ES-I3 (cell line): Measurements from ENCODE around the gene SIGMAR1.

Experiments used
- H3K36me3 ChIP-seq: 2 replicates; pipeline ENCODE4 v1.6.1; 2013; ENCODE audit warnings: mild to moderate bottlenecking, low read length, control low read depth, moderate library complexity; ENCODE audit not compliant: insufficient read depth
- H3K4me1 ChIP-seq: 2 replicates; pipeline ENCODE4 v1.6.1; 2013; ENCODE audit warnings: mild to moderate bottlenecking, control low read depth, low read length; ENCODE audit not compliant: insufficient read depth
- H3K9ac ChIP-seq: 2 replicates; pipeline ENCODE4 v1.6.1; 2013; ENCODE audit warnings: low read depth, mild to moderate bottlenecking, low read length, moderate library complexity
- H3K9me3 ChIP-seq: 2 replicates; pipeline ENCODE4 v1.6.1; 2013; ENCODE audit warnings: mild to moderate bottlenecking, low read length, moderate library complexity; ENCODE audit not compliant: control insufficient read depth, insufficient read depth

The SIGMAR1 gene

DNA sequence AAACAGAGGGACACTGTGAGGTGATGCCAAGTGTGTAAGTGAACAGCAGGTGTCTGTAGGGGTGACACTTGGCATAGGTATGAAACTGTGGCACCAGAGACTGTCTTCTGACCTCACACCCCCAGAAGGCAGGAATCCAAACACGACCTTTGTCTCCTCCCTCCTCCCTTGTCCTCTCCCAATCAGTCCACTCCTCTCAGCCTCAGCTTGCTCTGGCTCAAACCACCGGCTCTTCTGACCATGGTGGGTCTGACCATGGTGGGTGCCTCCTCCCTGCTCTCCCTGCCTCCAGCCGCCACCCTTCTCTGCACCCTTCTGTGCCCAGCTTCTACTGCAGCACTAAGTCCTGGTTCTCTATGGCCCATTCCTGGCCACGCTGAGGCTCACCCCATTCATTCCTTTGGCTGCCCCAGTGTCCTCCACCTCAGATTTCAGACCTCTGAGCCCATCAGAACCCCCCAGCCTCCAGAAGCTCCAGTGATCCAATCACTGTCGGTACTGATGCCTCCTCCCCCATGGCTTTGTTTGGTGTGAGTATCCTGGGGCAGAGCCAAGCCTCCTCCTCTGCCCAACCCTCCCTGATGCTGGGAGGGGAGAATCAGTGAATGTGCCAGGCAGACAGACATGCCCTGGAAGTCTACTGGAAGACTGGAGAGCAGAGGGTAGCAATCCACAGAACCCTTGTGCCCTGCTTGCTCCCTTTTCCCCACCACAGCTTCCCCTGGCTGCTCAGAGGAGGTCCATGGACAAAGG is 7.0 kb downstream of the SIGMAR1 start:
- Histone ChIP-seq H3K4me1 (peaks cover 12% of the 10 kb centered on the region), H3K9me3 (no peaks in the 10 kb centered on the region), H3K36me3 (no peaks in the 10 kb centered on the region), H3K9ac (no peak overlapping the region)

DNA sequence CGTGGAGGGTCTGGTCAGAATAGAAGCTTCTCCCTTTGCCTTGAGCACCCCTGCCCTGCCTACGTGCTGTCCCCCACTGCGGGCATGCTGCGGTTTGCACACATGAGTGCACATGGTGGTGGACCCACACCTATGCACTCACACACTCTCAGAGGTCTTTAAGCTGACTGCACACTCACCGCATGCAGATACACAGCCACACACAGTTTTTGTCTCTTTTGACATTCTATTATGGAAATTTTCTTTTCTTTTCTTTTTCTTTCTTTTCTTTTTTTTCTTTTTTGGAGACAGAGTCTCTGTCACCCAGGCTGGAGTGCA is 8.1 kb downstream of the SIGMAR1 start:
- Histone ChIP-seq H3K9me3 (no peaks in the 10 kb centered on the region), H3K4me1 (peaks cover 12% of the 10 kb centered on the region), H3K36me3 (no peaks in the 10 kb centered on the region), H3K9ac (peak overlapping the region; percentile 39; the same call in 1 of the 2 replicates)

DNA sequence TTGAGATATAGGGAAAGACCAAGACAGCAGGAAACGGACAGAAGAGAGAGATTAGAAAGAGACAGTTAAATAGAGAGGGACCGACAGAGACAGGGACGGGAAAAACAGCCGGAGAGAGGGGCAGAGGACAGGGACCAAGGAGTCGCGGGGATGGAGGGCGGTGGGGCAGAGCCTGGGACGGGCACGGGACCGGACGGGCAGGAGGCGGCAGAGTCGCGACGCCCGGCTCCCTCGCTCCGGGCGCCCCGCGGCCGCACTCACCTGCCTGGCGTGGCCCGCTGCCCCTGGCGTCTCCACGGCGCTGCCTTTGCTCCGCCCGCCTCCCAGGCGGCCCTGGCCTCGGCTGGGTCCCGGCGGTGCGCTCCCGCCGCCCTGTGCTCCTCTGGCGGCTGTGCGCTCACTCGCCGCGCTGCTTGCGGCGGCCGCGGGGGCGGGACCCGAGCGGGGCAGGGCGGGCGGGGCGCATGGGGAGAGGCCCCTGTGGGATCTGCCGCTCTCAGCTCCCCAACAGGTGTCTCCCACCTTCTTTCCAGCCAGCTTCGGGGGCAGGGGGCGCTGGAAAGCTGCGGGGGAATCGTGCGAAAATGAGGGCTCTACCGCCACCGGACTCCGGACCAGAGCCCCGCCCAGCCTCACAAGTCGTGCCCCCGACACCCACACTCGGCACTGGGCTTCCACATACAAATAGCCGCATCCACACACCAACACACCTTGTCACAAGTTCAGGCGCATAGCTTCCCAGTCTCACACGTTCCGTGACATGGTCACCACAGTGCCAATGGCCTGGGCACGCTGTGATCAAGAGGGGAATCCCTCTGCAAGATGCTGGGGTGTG is 8.7 kb downstream of the SIGMAR1 start, which contains the start of gene ARID3C:
TSS of gene ARID3C (minus strand) at position 411 of the 835 bp plus-strand sequence. CDS start 1,052 bp downstream, outside the sequence.
- Histone ChIP-seq H3K4me1 (peaks cover 12% of the 10 kb centered on the region), H3K36me3 (no peaks in the 10 kb centered on the region), H3K9me3 (no peaks in the 10 kb centered on the region), H3K9ac (peak within 1 kb of the TSS; percentile 39; the same call in 1 of the 2 replicates)

DNA sequence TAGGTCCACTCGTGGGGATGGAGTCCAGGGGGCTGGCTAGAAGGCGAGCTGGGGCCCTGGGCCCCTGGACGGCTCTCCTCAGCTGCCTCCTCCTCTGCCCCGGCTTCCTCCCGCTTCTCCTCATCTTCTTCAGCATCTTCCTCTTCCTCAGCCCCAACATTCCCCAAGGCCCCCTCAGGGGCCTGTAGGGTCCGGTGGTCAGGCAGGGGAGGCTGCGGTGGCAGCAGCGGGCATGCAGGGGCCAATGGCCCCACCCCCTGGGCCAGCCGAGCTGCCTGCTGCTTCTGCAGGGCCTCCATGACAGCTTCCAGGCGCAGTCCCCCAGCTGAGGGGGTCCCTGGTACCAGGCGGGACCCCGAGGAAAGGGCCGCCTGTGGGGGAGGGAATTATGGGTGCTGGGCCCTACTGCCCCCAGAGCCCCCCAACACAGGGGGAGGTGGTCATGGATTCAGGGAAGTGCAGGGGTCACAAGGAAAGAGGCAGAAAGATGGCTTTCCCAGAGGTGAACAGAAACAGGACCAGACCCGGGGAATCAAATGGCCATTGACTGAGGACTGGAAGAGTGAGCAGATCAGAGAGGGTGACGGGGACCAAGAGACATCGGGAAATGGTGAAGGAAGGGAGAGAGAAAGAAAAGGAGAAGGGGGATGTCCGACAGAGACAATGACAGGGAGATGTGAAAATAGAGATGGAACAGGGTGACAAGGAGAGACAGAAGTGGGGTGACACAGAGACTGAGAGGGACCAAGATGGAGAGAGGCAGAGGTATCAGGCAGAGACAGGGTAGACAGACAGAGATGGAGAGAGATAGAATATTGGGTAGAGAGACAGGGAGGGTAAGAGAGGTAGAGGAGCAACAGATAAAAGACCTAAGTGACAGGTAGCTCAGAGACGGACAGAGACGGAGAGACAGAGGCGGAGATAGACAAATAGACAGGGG is 9.6 kb downstream of the SIGMAR1 start:
- peak overlapping the region; percentile 39; the same call in 1 of the 2 replicates for H3K9ac ChIP-seq
- H3K36me3 ChIP-seq: no peaks in the 10 kb centered on the region
- H3K9me3 ChIP-seq: no peaks in the 10 kb centered on the region
- peaks cover 4% of the 10 kb centered on the region for H3K4me1 ChIP-seq

DNA sequence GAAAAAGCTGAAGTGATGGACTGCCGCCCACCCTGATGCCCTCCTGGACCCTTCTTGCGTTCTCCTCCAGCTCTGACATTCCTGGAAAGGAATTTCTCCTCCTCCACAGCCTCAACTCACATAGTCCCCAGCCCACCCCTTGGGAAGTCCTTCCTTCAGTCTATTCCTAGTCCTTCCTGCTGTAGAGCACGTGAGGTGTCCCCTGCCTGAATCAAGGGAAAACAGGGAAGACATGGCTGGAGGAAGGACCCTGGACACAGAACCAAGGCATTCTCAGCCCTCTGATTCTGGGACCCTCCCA is 12.5 kb downstream of the SIGMAR1 start:
- peaks cover 4% of the 10 kb centered on the region for H3K4me1 ChIP-seq
- H3K36me3 ChIP-seq: no peaks in the 10 kb centered on the region
- no peak overlapping the region for H3K9ac ChIP-seq
- H3K9me3 ChIP-seq: no peaks in the 10 kb centered on the region

DNA sequence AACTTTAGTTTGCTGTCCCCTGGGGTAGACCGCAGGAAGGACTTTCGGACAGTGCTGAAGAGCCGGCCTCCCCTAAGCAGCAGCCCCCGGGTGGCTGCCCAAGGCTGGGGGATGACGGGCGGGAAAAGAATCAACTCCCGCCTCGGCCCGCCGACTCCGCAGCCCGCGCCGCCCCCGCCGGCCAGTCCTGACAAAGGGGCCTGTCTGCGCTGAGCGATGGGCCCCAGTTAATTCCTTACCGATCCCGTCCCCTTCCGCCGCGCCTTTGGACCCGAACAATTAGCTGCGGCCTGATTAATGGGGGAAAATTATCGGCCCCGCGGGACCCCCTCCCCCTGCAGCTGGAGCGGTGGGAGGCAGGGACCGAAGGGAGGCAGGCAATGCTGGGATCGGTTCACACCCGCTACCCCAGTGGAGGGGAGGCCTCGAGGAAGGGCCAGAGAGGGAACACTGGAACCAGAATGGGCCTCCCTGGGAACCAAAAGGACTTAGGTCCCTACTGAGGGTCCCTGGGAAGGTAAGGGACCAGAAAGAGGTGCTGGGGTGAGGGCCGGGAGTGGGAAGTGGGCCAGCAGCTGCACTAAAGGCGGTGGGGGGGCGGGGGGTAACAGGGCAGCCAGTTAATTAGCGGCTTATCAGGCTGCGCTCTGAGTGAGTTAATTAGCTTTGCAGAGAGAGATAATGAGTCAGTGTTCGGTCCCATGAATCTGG is 13.0 kb downstream of the SIGMAR1 start:
- peaks cover 4% of the 10 kb centered on the region for H3K4me1 ChIP-seq
- no peaks in the 10 kb centered on the region for H3K36me3 ChIP-seq
- peak overlapping the region; percentile 33; the same call in 1 of the 2 replicates for H3K9ac ChIP-seq
- no peaks in the 10 kb centered on the region for H3K9me3 ChIP-seq

DNA sequence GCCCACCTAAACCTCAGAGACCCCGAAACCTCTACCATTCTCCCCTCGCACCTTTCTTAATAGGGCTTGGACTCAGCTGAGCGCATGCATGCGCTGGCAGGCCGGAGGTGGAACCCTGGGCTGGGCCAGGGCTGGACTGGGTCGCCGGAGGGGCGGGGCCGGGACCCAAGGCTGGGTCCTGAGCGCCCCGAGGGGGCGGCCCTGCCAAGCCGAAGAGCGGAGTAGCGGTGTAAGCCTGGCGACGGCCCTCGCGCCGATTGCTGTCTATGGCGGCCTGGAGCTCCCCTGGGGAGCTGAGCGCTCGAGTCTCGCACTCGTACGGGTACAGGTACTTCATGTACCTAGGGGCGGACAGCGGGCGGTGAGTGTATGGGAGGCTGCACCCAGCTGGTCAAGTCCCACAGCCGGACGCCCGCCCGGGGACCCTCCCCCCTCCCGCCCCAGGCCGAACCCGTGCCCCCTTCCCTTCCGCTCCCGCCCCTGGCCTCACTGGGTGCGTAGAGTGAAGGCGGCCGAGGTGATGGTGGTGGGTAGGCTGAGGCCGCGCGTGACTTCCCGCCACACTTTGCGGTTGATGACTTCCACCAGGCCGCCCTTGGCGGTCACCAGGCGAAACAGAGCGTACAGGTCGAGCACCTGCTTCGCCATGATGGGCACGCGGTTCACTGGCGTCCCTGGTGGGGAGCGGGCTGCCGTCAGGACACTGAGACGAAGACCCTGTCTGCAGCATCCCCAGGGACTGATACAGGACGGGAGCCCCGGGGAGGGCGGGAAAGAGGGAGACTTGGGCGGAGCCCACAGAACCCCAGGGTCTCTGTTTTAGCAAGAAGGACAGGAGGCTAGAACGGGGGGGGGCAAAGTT is 14.0 kb downstream of the SIGMAR1 start:
- Histone ChIP-seq H3K9ac (peak overlapping the region; percentile 11; the same call in 1 of the 2 replicates), H3K36me3 (no peaks in the 10 kb centered on the region), H3K4me1 (peaks cover 4% of the 10 kb centered on the region), H3K9me3 (no peaks in the 10 kb centered on the region)

DNA sequence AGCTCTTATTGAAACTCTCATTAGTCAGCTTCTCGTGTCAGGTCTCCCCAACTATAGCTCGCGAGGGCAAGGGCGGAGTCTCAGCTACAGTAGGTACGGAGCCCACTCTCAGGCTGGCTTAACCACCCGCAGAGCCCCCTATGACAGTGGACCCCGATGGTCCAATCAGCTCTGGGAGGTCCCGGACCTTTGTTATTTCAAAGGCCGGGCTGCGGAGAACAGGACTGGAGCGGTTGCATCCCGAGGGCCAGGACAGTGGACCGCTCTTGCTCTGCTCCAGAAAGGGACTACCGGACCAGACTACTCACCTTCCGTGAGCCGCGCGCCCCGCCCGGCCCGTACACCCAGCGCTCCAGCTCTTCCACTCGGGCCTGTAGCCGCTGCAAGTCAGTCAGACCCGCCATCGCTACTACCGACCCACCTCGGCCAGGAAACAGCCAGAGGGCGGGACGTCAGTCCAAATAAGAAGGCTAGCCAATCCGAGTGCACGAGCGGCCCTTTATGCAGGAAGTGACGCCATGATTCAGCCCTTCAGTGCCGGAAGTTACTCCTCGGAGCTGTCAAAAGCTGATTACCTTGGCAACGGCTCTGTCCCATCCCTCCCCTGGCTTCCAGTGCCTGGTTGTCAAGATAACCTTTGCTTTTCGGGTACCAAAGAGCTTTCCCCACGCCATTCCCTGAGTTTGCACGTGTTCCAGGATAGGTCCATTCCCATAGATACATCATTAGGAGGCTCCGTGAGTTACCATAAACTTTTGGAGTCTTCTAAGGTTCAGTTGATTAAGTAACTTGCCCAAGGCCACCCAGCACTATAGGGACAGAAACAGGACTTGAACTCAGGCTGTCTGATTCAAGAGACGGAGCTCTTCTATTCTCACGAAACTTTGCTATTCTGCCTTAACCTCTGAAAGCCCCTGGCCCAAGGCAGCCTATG is 17.3 kb downstream of the SIGMAR1 start, which contains the start of gene DCTN3:
TSS of gene DCTN3 (minus strand) at position 435 of the 934 bp plus-strand sequence. CDS start at position 404, 31 bp downstream.
- Histone ChIP-seq H3K36me3 (no peaks in the 10 kb centered on the region), H3K4me1 (no peaks in the 10 kb centered on the region; the same call in 1 of the 2 replicates), H3K9me3 (no peaks in the 10 kb centered on the region), H3K9ac (peak within 1 kb of the TSS; percentile 67; the same call in 1 of the 2 replicates)

DNA sequence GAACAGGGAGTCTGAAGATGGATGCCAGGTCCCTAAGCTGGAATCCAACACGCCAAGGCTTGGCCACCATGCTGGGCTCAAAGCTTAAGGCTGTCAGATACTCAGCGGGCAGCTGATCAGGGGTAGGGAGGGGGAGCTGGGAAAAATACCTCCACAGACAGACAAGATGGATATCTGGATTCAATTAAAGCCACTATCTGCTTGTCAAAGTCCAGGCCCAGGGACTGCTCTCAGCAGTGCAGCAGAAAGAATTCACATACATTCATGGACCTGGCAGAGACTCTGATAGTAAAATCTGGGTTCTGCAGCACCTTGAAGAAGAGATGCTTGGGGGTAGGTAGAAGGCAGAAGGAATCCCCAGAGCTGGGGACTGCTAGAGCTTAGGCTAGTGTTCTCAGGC is 22.5 kb downstream of the SIGMAR1 start:
- Histone ChIP-seq H3K36me3 (no peaks in the 10 kb centered on the region), H3K9me3 (no peaks in the 10 kb centered on the region), H3K4me1 (no peaks in the 10 kb centered on the region), H3K9ac (no peak overlapping the region)

DNA sequence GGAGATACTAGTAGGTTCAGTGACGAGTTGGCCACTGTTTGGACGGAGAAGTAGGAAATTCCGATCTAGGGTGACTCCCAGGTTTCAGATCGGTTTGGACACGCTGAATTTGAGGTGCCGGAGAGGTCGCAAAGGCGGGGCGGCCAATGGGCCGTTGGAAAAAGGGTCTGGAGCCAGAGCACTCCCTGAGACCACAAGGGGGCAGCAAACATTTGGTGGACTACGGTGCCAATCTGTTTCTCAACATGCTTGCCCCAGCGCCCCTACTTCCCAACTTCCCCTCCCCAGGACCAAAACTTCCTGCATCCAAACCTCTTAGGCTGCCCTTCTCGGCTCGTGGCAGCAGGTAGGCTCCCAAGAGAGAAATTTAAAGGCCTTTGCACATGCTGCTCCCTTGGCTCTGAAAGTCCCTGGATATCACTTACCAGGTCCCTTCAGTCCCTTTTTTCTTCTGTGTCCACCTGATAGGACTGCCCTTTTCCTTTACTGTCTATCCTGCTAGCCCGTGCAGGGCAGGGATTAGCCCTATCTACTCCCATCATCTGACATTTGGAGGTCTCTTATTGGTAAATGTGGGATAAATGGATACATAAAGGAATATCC is 24.7 kb downstream of the SIGMAR1 start:
- no peaks in the 10 kb centered on the region for H3K4me1 ChIP-seq
- no peaks in the 10 kb centered on the region for H3K9me3 ChIP-seq
- H3K36me3 ChIP-seq: no peaks in the 10 kb centered on the region
- peak overlapping the region; percentile 79; the same call in 1 of the 2 replicates for H3K9ac ChIP-seq

DNA sequence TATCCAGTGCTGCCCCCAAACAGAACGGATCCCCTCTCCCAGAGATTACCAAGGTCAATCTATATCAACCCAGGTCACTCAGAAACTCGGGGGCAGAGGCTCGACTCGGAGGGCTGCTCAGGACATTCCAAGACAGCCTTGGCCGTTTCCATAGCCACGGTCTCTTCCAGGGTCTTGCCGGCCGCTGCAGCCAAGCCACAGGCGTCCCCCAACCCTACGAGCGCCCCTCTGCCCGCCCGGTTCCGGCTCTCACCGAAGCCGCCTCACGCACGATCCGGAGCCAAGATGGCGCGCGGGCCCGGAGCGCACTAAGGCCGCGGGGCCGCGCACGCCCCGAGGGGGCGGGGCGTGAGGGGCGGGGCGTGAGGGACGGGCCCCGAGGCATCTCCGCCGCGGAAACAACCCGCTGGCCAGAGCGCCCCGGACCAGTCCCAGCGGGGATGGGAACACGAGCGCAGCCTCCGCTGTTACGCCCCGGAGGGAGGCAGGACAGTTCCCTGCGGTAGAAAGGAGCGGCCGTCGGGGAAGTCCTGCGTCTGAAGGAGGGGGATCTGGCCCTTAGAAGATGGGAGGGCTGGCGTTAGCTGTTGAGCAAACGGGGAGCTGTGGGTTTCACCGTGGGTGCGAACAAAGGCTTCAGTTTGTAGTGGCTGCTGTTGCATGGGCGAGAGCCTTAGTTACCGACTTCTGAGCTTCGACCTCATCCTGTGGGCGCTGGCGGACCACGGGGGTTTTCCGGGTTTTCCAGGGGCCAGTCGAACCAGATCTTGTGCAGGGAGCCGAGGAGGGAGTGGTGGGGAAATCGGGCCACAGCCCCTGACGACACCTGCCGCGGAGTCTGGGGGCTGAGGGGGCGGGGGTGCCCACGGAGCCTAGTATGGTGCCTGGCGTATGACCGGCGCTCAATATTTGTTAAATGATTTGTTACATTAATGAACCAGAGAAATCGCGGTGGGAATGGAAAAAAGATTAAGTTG is 25.5 kb downstream of the SIGMAR1 start, which contains the start of gene RPP25L:
TSS of gene RPP25L (minus strand) at position 287 of the 977 bp plus-strand sequence. CDS start 801 bp downstream, outside the sequence.
- Histone ChIP-seq H3K36me3 (no peaks in the 10 kb centered on the region), H3K4me1 (no peaks in the 10 kb centered on the region), H3K9me3 (no peaks in the 10 kb centered on the region), H3K9ac (peak within 1 kb of the TSS; percentile 79)
